ENCODE data around the gene FAM20A. TPM values are rescaled to one million over a fixed set of nuclear protein-coding genes. Genes with fewer than 3 reads are reported as not detected.

FAM20A gene
- total RNA-seq, 1 experiment from 2014 or later = 0.34 TPM

GRCh38 chr17:68512960-68513474 is 88.2 kb downstream of the FAM20A start:
- H3K4me1 Mint-ChIP-seq (ENCODE audit: low read depth, unreplicated experiment) = peaks cover 10% of the 10 kb centered on the region
- Histone ChIP-seq H3K4me3 (ENCODE audit: low read depth, low read length) (peak overlapping the region; percentile 77), H3K9me3 (no peaks in the 10 kb centered on the region), H3K4me1 (peaks cover 15% of the 10 kb centered on the region), H3K36me3 (ENCODE audit: control insufficient read depth, insufficient read depth, low read length) (peaks cover 2% of the 10 kb centered on the region), H3K27me3 (replicated peaks; ENCODE audit: control insufficient read depth, insufficient read depth, low read length) (no peaks in the 10 kb centered on the region)
- intact Hi-C loops (cut with micrococcal nuclease; ENCODE audit: unreplicated experiment) = loop anchor here (1.0 to 2.0 kb wide), 2 partner anchors 30 to 220 kb away; no protein-coding TSS in a partner anchor
- H3K27me3 Mint-ChIP-seq (ENCODE audit: insufficient read depth, unreplicated experiment) = no peaks in the 10 kb centered on the region
- peak in 1 of 2 experiments; percentile 35 for DNase-seq
- H3K27ac Mint-ChIP-seq (ENCODE audit: unreplicated experiment) = peak overlapping the region; percentile 97
- POLR2A ChIA-PET = interaction anchor here (0.5 to 1.4 kb wide), 5 partner anchors 30 to 188 kb away, joined by 3 to 7 read pairs (median 3); partner anchors contain the start of gene WIPI1
- no TSS peak for BruUV-seq (replicated peaks)
- peak overlapping the region; percentile 93 for H3K4me3 Mint-ChIP-seq (ENCODE audit: unreplicated experiment)
- H3K9me3 Mint-ChIP-seq (ENCODE audit: unreplicated experiment) = no peaks in the 10 kb centered on the region
- H3K36me3 Mint-ChIP-seq (ENCODE audit: insufficient read depth, unreplicated experiment) = peaks cover 32% of the 10 kb centered on the region
- CTCF ChIA-PET = no interaction called here
- no peak for TF ChIP-seq CTCF (IDR thresholded peaks at IDR 0.05; ENCODE audit: insufficient read depth in 1 of 2, low read depth in 1 of 2, low read length in 1 of 2, severe bottlenecking in 1 of 2, unreplicated experiment in 1 of 2)

- H3K27me3 ChIP-seq (replicated peaks; ENCODE audit: control insufficient read depth, insufficient read depth, low read length) = no peaks in the 10 kb centered on the region
- TF ChIP-seq CTCF (IDR thresholded peaks at IDR 0.05; ENCODE audit: insufficient read depth in 1 of 2, low read depth in 1 of 2, low read length in 1 of 2, severe bottlenecking in 1 of 2, unreplicated experiment in 1 of 2) = no peak
- Mint-ChIP-seq H3K4me1 (ENCODE audit: low read depth, unreplicated experiment) (peaks cover 10% of the 10 kb centered on the region), H3K27me3 (ENCODE audit: insufficient read depth, unreplicated experiment) (no peaks in the 10 kb centered on the region), H3K36me3 (ENCODE audit: insufficient read depth, unreplicated experiment) (peaks cover 26% of the 10 kb centered on the region), H3K4me3 (ENCODE audit: unreplicated experiment) (peak within 1 kb of the TSS; percentile 93), H3K27ac (ENCODE audit: unreplicated experiment) (peak within 1 kb of the TSS; percentile 97), H3K9me3 (ENCODE audit: unreplicated experiment) (no peaks in the 10 kb centered on the region)
- peaks cover 15% of the 10 kb centered on the region for H3K4me1 ChIP-seq
- intact Hi-C loops (cut with micrococcal nuclease; ENCODE audit: unreplicated experiment) = loop anchor here (1.0 to 2.0 kb wide), 2 partner anchors 30 to 221 kb away; no protein-coding TSS in a partner anchor
- H3K4me3 ChIP-seq (ENCODE audit: low read depth, low read length) = peak within 1 kb of the TSS; percentile 77
- H3K9me3 ChIP-seq = no peaks in the 10 kb centered on the region
- DNase-seq = peak; percentile 93
- peaks cover 2% of the 10 kb centered on the region; the same call in 1 of the 2 replicates for H3K36me3 ChIP-seq (ENCODE audit: control insufficient read depth, insufficient read depth, low read length)
- POLR2A ChIA-PET = interaction anchor here (0.6 to 1.4 kb wide), 5 partner anchors 29 to 189 kb away, joined by 3 to 7 read pairs (median 4); partner anchors contain the start of gene WIPI1
- CTCF ChIA-PET = interaction anchor here (0.8 to 1.5 kb wide), 4 partner anchors 25 to 221 kb away, joined by 3 to 5 read pairs (median 4); partner anchors contain the start of gene WIPI1
- no TSS peak for BruUV-seq (replicated peaks)
Measured at GRCh38 chr17:68512247-68512959, 88.8 kb downstream of the FAM20A start, which contains the start of gene PRKAR1A. PRKAR1A (plus strand) TSS chr17:68512430; CDS start chr17:68515400, 2,970 bp downstream.

GRCh38 chr17:68511671-68512246 is 89.4 kb downstream of the FAM20A start:
- H3K36me3 ChIP-seq (ENCODE audit: control insufficient read depth, insufficient read depth, low read length) = no peaks in the 10 kb centered on the region
- H3K4me3 Mint-ChIP-seq (ENCODE audit: unreplicated experiment) = peak overlapping the region; percentile 93
- no peaks in the 10 kb centered on the region for H3K27me3 ChIP-seq (replicated peaks; ENCODE audit: control insufficient read depth, insufficient read depth, low read length)
- DNase-seq = peak; percentile 81 to 82
- no peaks in the 10 kb centered on the region for H3K9me3 ChIP-seq
- H3K27ac Mint-ChIP-seq (ENCODE audit: unreplicated experiment) = peak overlapping the region; percentile 97
- ChIA-PET CTCF (interaction anchor here (0.8 to 1.5 kb wide), 4 partner anchors 26 to 222 kb away, joined by 3 to 5 read pairs (median 4); partner anchors contain the start of gene WIPI1), POLR2A (interaction anchor here (0.6 to 1.4 kb wide), 3 partner anchors 26 to 190 kb away, joined by 4 to 7 read pairs (median 7); partner anchors contain the start of gene WIPI1)
- peaks cover 10% of the 10 kb centered on the region for H3K4me1 Mint-ChIP-seq (ENCODE audit: low read depth, unreplicated experiment)
- peaks cover 19% of the 10 kb centered on the region for H3K36me3 Mint-ChIP-seq (ENCODE audit: insufficient read depth, unreplicated experiment)
- intact Hi-C loops (cut with micrococcal nuclease; ENCODE audit: unreplicated experiment) = loop anchor here (1.0 to 2.0 kb wide), 2 partner anchors 29 to 222 kb away; no protein-coding TSS in a partner anchor
- no TSS peak for BruUV-seq (replicated peaks)
- no peaks in the 10 kb centered on the region for H3K9me3 Mint-ChIP-seq (ENCODE audit: unreplicated experiment)
- H3K4me3 ChIP-seq (ENCODE audit: low read depth, low read length) = peak overlapping the region; percentile 77
- TF ChIP-seq CTCF (IDR thresholded peaks at IDR 0.05; ENCODE audit: insufficient read depth in 1 of 2, low read depth in 1 of 2, low read length in 1 of 2, severe bottlenecking in 1 of 2, unreplicated experiment in 1 of 2) = no peak
- no peaks in the 10 kb centered on the region for H3K27me3 Mint-ChIP-seq (ENCODE audit: insufficient read depth, unreplicated experiment)
- H3K4me1 ChIP-seq = peaks cover 15% of the 10 kb centered on the region

All from Caco-2 (cell line).